Measurements from ENCODE around the gene KHDRBS1. TPM values are rescaled to one million over a fixed set of nuclear protein-coding genes. Genes with fewer than 3 reads are reported as not detected.
"Not testable (repeated sequence)": the region's sequence is repeated elsewhere in the genome, so short reads cannot be mapped to it uniquely, and the experiment has no call there.

Gene KHDRBS1
- total RNA-seq, 1 donor = 54.7 TPM

- H3K4me3 ChIP-seq (ENCODE audit: low read length) = no peak overlapping the region
- no peaks in the 10 kb centered on the region for H3K27me3 ChIP-seq (ENCODE audit: insufficient read depth, low read length)
- H3K4me1 ChIP-seq (ENCODE audit: insufficient read depth, low read length) = peaks cover 3% of the 10 kb centered on the region
- H3K9me3 ChIP-seq (ENCODE audit: low read depth, low read length) = no peaks in the 10 kb centered on the region
Observed at GRCh38 chr1:32035119-32035518, 21.5 kb downstream of the KHDRBS1 start.

GRCh38 chr1:32040711-32041110, 27.0 kb downstream of the KHDRBS1 start:
- Histone ChIP-seq H3K4me3 (ENCODE audit: low read length) (no peak overlapping the region), H3K4me1 (ENCODE audit: insufficient read depth, low read length) (peaks cover 7% of the 10 kb centered on the region), H3K27me3 (ENCODE audit: insufficient read depth, low read length) (no peaks in the 10 kb centered on the region), H3K9me3 (ENCODE audit: low read depth, low read length) (no peaks in the 10 kb centered on the region)

GRCh38 chr1:32042330-32042729, 28.7 kb downstream of the KHDRBS1 start:
- Histone ChIP-seq H3K4me3 (ENCODE audit: low read length) (no peak overlapping the region), H3K9me3 (ENCODE audit: low read depth, low read length) (no peaks in the 10 kb centered on the region), H3K4me1 (ENCODE audit: insufficient read depth, low read length) (peaks cover 18% of the 10 kb centered on the region), H3K27me3 (ENCODE audit: insufficient read depth, low read length) (no peaks in the 10 kb centered on the region)

DNA sequence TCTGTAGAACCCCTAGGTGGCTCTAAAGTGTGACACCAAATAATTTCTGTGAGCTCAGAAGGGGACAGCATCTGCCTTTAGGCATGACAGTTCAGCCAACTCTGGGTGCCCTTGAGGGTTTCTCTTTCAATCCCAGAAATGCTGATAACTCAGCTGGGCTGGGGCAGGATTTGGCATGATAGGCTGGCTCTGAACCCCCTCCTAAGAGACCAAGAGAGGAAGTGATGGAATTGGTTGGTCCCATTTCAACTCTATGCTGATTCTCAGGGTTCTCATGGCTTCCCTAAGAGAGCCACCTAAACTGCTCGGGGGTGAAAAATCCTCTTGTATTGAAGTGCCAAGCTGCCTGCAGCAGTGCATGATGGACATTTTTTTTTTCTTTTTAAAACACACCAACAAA, 30.6 kb downstream of the KHDRBS1 start:
- no peaks in the 10 kb centered on the region for H3K9me3 ChIP-seq (ENCODE audit: low read depth, low read length)
- no peak overlapping the region for H3K4me3 ChIP-seq (ENCODE audit: low read length)
- H3K27me3 ChIP-seq (ENCODE audit: insufficient read depth, low read length) = no peaks in the 10 kb centered on the region
- peaks cover 18% of the 10 kb centered on the region for H3K4me1 ChIP-seq (ENCODE audit: insufficient read depth, low read length)

DNA sequence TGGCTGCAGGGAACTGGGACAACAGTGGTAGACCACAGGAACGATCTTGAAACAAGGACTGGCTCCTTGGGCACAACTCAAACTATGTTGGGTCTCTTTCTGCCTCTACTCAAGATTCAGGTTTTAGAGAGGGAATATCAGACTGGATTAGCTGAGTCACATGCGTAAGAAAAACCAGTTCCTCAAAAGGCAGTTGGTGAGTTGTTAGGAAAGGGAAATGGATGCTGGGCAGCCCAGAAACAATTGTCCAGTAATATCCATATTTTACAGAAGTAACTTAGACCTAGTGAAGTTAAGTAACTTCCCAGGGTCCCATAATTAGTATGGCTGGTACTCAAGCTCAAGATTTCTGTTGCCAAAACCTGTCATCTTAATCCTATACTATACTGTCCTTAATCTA, 32.1 kb downstream of the KHDRBS1 start:
- Histone ChIP-seq H3K4me1 (ENCODE audit: insufficient read depth, low read length) (peaks cover 18% of the 10 kb centered on the region), H3K4me3 (ENCODE audit: low read length) (no peak overlapping the region), H3K9me3 (ENCODE audit: low read depth, low read length) (no peaks in the 10 kb centered on the region), H3K27me3 (ENCODE audit: insufficient read depth, low read length) (no peaks in the 10 kb centered on the region)

- H3K4me1 ChIP-seq (ENCODE audit: insufficient read depth, low read length) = peaks cover 18% of the 10 kb centered on the region
- H3K27me3 ChIP-seq (ENCODE audit: insufficient read depth, low read length) = no peaks in the 10 kb centered on the region
Observed at GRCh38 chr1:32047701-32048100, 34.0 kb downstream of the KHDRBS1 start.

DNA sequence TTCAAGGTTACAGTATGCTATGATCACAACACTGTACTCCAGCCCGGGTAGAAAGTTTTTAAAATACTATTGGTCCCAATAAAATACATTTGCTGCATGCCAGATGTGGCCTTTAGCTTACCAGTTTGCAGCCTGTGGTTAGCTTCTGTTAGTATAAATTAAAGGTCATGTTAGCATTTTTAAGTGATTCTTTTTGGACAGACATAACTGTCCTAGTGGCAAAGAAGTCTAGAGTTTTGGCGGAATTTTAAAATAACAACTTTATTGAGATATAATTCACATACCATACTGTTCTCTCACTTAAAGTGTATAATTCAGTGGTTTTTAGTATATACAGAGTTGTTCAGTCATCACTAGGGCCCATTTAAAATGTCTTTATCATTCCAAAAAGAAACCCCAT, 34.8 kb downstream of the KHDRBS1 start:
- Histone ChIP-seq H3K4me3 (ENCODE audit: low read length) (no peak overlapping the region), H3K4me1 (ENCODE audit: insufficient read depth, low read length) (peaks cover 18% of the 10 kb centered on the region), H3K9me3 (ENCODE audit: low read depth, low read length) (no peaks in the 10 kb centered on the region), H3K27me3 (ENCODE audit: insufficient read depth, low read length) (no peaks in the 10 kb centered on the region)

More at GRCh38 chr1:32047701-32048100, 34.0 kb downstream of the KHDRBS1 start:
- Histone ChIP-seq H3K4me3 (ENCODE audit: low read length) (no peak overlapping the region), H3K9me3 (ENCODE audit: low read depth, low read length) (no peaks in the 10 kb centered on the region)

- peaks cover under 1% of the 10 kb centered on the region for H3K4me1 ChIP-seq (ENCODE audit: insufficient read depth, low read length)
- no peak overlapping the region for H3K4me3 ChIP-seq (ENCODE audit: low read length)
- H3K27me3 ChIP-seq (ENCODE audit: insufficient read depth, low read length) = no peaks in the 10 kb centered on the region
- H3K9me3 ChIP-seq (ENCODE audit: low read depth, low read length) = no peaks in the 10 kb centered on the region
Observed at GRCh38 chr1:32051706-32052105, 38.0 kb downstream of the KHDRBS1 start.

DNA sequence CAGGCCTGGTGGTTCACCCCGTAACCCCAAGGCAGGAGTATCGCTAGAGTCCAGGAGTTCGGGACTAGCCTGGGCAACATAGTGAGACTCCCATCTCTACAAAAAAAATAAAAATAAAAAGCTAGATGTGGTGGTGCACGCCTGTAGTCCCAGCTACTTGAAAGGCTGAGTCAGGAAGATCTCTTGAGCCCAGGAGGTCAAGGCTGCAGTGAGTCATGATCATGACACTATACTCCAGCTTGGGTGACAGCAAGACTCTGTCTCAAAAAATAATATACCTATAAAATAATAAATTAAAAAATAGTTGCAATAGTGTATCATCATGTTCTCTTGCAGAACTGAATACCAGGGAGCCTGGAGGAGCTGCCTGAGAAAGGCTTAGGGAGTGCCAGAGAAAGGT, 39.2 kb downstream of the KHDRBS1 start:
- no peaks in the 10 kb centered on the region for H3K4me1 ChIP-seq (ENCODE audit: insufficient read depth, low read length)
- no peaks in the 10 kb centered on the region for H3K9me3 ChIP-seq (ENCODE audit: low read depth, low read length)
- H3K4me3 ChIP-seq (ENCODE audit: low read length) = no peak overlapping the region
- no peaks in the 10 kb centered on the region for H3K27me3 ChIP-seq (ENCODE audit: insufficient read depth, low read length)

- H3K4me1 ChIP-seq (ENCODE audit: insufficient read depth, low read length) = no peaks in the 10 kb centered on the region
- H3K27me3 ChIP-seq (ENCODE audit: insufficient read depth, low read length) = no peaks in the 10 kb centered on the region
- H3K4me3 ChIP-seq (ENCODE audit: low read length) = no peak overlapping the region
Observed at GRCh38 chr1:32055416-32055815, 41.7 kb downstream of the KHDRBS1 start.

DNA sequence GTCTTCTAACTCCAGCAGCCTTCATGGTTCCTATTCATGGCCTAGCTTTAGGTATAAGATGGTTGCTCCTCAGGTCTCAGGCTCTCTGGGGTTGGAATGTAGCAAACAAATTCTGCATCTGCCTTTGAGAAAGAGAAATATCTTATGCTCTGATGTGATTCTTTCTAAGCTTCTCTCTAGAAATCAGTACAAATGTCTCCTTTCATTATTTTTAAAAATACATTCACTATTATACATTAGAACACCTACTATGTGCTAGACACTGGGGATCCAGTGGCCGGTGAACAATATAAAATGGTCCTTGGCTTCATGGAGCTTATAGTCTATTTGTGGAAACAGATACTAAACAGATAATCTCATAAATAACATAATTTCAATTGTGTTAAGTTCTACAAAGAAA, 42.9 kb downstream of the KHDRBS1 start:
- Histone ChIP-seq H3K4me1 (ENCODE audit: insufficient read depth, low read length) (no peaks in the 10 kb centered on the region), H3K9me3 (ENCODE audit: low read depth, low read length) (no peaks in the 10 kb centered on the region), H3K4me3 (ENCODE audit: low read length) (no peak overlapping the region), H3K27me3 (ENCODE audit: insufficient read depth, low read length) (no peaks in the 10 kb centered on the region)

More at GRCh38 chr1:32055416-32055815, 41.7 kb downstream of the KHDRBS1 start:
- no peaks in the 10 kb centered on the region for H3K9me3 ChIP-seq (ENCODE audit: low read depth, low read length)

DNA sequence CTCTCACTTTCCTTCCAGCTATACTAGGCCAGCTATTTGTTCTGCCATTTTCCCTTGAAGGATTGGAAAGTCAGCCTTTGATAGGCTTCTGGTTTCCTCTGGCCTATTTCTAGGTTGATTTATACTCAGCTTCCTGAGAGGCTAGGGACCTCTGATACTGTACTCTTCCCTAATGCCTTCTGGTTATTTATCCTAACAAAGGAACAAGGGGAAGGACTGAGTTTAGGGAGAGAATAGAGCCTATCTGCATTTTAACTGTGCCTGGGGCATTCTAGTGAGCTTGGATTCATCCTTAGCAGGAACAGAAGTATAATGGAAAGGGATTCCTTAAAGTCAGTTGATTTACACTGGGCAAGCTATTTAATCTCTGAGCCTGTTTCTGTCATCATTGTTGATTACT, 47.2 kb downstream of the KHDRBS1 start:
- peaks cover 8% of the 10 kb centered on the region for H3K4me1 ChIP-seq (ENCODE audit: insufficient read depth, low read length)
- H3K27me3 ChIP-seq (ENCODE audit: insufficient read depth, low read length) = no peaks in the 10 kb centered on the region
- no peak overlapping the region for H3K4me3 ChIP-seq (ENCODE audit: low read length)

DNA sequence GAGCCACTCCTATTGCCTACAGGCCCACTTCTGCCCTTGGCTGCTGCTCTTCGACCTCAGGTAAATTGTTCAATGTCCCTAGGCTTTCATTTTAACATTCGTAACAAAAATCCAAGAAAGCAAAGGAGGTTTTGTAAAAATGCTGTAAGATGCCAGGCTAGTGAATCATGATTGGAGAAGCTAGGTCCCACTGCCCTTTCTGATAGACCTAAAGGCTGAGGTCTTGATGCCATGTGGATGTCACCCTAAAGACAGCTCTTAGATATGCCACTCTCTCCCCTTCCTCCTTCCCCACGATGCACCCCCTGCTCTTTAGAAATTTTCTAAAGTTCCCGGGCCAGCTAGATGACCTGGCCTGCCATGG, 49.2 kb downstream of the KHDRBS1 start:
- H3K4me3 ChIP-seq (ENCODE audit: low read length) = no peak overlapping the region
- peaks cover 24% of the 10 kb centered on the region for H3K4me1 ChIP-seq (ENCODE audit: insufficient read depth, low read length)
- no peaks in the 10 kb centered on the region for H3K27me3 ChIP-seq (ENCODE audit: insufficient read depth, low read length)
- no peaks in the 10 kb centered on the region for H3K9me3 ChIP-seq (ENCODE audit: low read depth, low read length)

More for the DNA sequence above, 47.2 kb downstream of the KHDRBS1 start:
- no peaks in the 10 kb centered on the region for H3K9me3 ChIP-seq (ENCODE audit: low read depth, low read length)

DNA sequence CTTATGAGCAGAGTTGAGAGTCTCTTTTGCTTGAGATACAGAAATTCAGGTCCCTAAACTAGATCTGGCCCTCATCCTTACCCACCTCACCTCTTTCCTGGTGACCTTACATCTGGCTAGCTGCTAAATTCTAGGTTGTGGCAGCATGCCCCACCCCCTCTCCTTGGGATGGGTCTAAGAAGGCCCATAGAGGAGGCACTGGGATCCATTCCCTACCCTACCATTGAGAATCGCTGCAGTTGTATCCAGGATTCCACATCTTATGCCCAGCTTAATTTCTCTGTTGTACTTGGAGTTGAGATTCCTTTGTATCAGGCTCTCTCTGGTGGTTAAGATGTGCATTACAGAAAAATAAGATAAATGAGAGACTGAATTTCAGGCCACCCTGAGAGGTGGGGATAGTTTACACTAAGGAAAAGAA, 49.6 kb downstream of the KHDRBS1 start:
- no peaks in the 10 kb centered on the region for H3K27me3 ChIP-seq (ENCODE audit: insufficient read depth, low read length)
- H3K9me3 ChIP-seq (ENCODE audit: low read depth, low read length) = no peaks in the 10 kb centered on the region
- H3K4me3 ChIP-seq (ENCODE audit: low read length) = no peak overlapping the region
- peaks cover 24% of the 10 kb centered on the region for H3K4me1 ChIP-seq (ENCODE audit: insufficient read depth, low read length)

- not testable (repeated sequence) for H3K27me3 ChIP-seq (ENCODE audit: insufficient read depth, low read length); H3K4me3 ChIP-seq (ENCODE audit: low read length); H3K9me3 ChIP-seq (ENCODE audit: low read depth, low read length)
- H3K4me1 ChIP-seq (ENCODE audit: insufficient read depth, low read length) = peaks cover 35% of the 10 kb centered on the region
Observed at GRCh38 chr1:32065613-32066488, 52.2 kb downstream of the KHDRBS1 start.

DNA sequence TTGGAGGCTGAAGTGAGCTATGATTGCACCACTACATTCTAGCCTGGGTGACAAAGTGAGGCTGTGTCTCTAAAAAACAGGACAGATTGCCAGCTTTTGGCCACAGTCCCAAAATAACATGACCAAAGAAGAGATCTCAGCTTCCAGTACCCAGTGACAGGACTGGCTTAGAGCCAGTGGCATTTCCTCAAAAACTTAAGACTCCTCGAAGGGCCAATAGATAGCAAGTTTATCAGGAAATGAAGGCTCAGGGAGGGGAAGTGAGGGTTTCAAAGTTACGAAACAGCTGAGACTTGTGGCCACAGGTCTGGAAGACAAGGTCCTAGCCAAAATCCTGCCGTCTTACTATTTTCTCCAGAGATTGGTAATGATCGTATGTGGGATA, 52.8 kb downstream of the KHDRBS1 start:
- Histone ChIP-seq H3K27me3 (ENCODE audit: insufficient read depth, low read length) (no peaks in the 10 kb centered on the region), H3K4me1 (ENCODE audit: insufficient read depth, low read length) (peaks cover 37% of the 10 kb centered on the region), H3K9me3 (ENCODE audit: low read depth, low read length) (no peaks in the 10 kb centered on the region), H3K4me3 (ENCODE audit: low read length) (no peak overlapping the region)

Data from mononuclear cell (primary cell).